Activated CD4-positive, alpha-beta T cell treated with anti-CD3 and anti-CD28 coated beads, Interleukin-2, amount 10 ng/mL, durations not matched to agents 7 days and 5 days (primary cell): ENCODE data around the gene BRPF3. TPM values are rescaled to one million over a fixed set of nuclear protein-coding genes. Genes with fewer than 3 reads are reported as not detected.
A peak's percentile ranks its signal among the peaks of the same experiment; 100 is the strongest.

Source experiments
- CTCF ChIA-PET: fragments of 350-600 bp; sonication (Branson Sonifier 250); formaldehyde crosslinking; loops from one replicate; lab custom pipeline; 2021; ENCODE audit warnings: antibody characterized with exemption; lab: Charles Lee
- POLR2A ChIA-PET: fragments of 350-600 bp; sonication (Branson Sonifier 250); formaldehyde crosslinking; loops from one replicate; lab custom pipeline; 2021; ENCODE audit warnings: antibody characterized with exemption; lab: Charles Lee
- DNase-seq: peaks from one replicate; pipeline ENCODE4 v3.0.0-alpha.2; 2020
- H3K27ac Mint-ChIP-seq: one replicate; pipeline ENCODE4 v1.8.0; 2021; ENCODE audit warnings: mild to moderate bottlenecking, moderate library complexity, mixed read lengths
- H3K27me3 Mint-ChIP-seq: one replicate; pipeline ENCODE4 v1.8.0; 2021; ENCODE audit warnings: mixed read lengths
- H3K36me3 Mint-ChIP-seq: one replicate; pipeline ENCODE4 v1.8.0; 2021; ENCODE audit warnings: low read depth, mixed read lengths
- H3K4me1 Mint-ChIP-seq: one replicate; pipeline ENCODE4 v1.8.0; 2021; ENCODE audit warnings: mixed read lengths
- H3K4me3 Mint-ChIP-seq: one replicate; pipeline ENCODE4 v1.8.0; 2021; ENCODE audit warnings: mild to moderate bottlenecking, moderate library complexity, mixed read lengths
- H3K9me3 Mint-ChIP-seq: one replicate; pipeline ENCODE4 v1.8.0; 2021; ENCODE audit warnings: mixed read lengths
- total RNA-seq, 2 experiments: library from RNA; stranded (reverse); gene quantifications; one replicate each; pipeline ENCODE4 v1.2.3, GENCODE V29; 2021

The BRPF3 gene
- total RNA-seq, 2 experiments from 2014 or later: 18.5 to 24.1 TPM

DNA sequence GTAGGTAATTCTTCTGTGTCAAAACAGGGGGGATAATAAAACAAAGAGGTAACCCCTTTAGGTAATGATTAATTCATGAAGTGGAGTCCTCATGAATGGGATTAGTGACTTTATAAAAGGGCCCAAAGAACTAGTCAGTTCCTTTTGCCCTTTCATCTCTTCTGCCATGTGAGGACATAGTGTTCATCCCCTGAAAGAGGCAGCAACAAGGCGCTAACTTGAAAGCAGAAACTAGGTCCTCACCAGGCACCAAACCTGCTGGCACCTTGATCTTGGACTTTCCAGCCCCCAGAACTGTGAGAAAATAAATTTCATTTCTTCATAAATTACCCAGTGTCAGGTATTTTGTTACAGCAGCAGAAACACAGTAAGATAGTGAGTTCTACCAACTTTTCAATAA is 16.4 kb upstream of the BRPF3 start:
- Mint-ChIP-seq H3K27me3 (peaks cover 3% of the 10 kb centered on the region), H3K9me3 (peaks cover 18% of the 10 kb centered on the region), H3K4me3 (no peak overlapping the region), H3K4me1 (peaks cover 5% of the 10 kb centered on the region), H3K27ac (no peak overlapping the region), H3K36me3 (peaks cover 20% of the 10 kb centered on the region)
- ChIA-PET CTCF (interaction anchor here (0.5 to 1.3 kb wide), 3 partner anchors 9 to 808 kb away, joined by 3 to 4 read pairs (median 3); no protein-coding TSS in a partner anchor), POLR2A (no interaction called here)
- no peak for DNase-seq

- ChIA-PET CTCF (interaction anchor here (1.0 kb wide), 1 partner anchor 13 kb away, joined by 4 read pairs; no protein-coding TSS in a partner anchor), POLR2A (no interaction called here)
- Mint-ChIP-seq H3K9me3 (peaks cover 2% of the 10 kb centered on the region), H3K27me3 (peaks cover 3% of the 10 kb centered on the region), H3K27ac (no peak overlapping the region), H3K36me3 (peaks cover 1% of the 10 kb centered on the region), H3K4me1 (no peaks in the 10 kb centered on the region), H3K4me3 (no peak overlapping the region)
- no peak for DNase-seq
These were observed 12.2 kb upstream of the BRPF3 start for GRCh38 chr6:36184311-36184710.

DNA sequence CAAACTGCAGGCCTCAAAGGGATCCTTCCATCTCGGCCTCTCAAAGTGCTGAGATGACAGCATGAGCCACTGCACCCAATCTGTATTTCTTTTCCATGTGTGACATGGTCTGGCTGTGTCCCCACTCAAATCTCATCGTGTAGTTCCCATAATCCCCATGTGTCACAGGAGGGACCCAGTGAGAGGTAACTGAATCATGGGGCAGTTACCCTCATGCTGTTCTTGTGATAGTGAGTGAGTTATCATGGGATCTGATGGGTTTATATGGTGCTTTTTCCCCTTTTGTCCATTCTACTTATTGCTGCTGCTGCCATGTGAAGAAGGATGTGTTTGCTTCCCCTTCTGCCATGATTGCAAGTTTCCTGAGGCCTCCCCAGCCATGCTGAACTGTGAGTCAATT is 10.3 kb upstream of the BRPF3 start:
- H3K27ac Mint-ChIP-seq: no peak overlapping the region
- no peaks in the 10 kb centered on the region for H3K4me1 Mint-ChIP-seq
- no peaks in the 10 kb centered on the region for H3K9me3 Mint-ChIP-seq
- ChIA-PET CTCF (no interaction called here), POLR2A (no interaction called here)
- H3K36me3 Mint-ChIP-seq: no peaks in the 10 kb centered on the region
- DNase-seq: no peak
- H3K27me3 Mint-ChIP-seq: peaks cover 3% of the 10 kb centered on the region
- no peak overlapping the region for H3K4me3 Mint-ChIP-seq

- Mint-ChIP-seq H3K4me1 (no peaks in the 10 kb centered on the region), H3K27me3 (peaks cover 3% of the 10 kb centered on the region), H3K36me3 (no peaks in the 10 kb centered on the region), H3K9me3 (no peaks in the 10 kb centered on the region), H3K4me3 (no peak overlapping the region), H3K27ac (no peak overlapping the region)
- ChIA-PET CTCF (no interaction called here), POLR2A (no interaction called here)
- DNase-seq: no peak
These were observed 9.1 kb upstream of the BRPF3 start for GRCh38 chr6:36187446-36187845.

GRCh38 chr6:36195471-36196112 is 952 bp upstream of the BRPF3 start:
- Mint-ChIP-seq H3K36me3 (peaks cover 13% of the 10 kb centered on the region), H3K27me3 (peaks cover 4% of the 10 kb centered on the region), H3K27ac (peak overlapping the region; percentile 84), H3K4me1 (peaks cover 25% of the 10 kb centered on the region), H3K4me3 (peak overlapping the region; percentile 72), H3K9me3 (peaks cover 5% of the 10 kb centered on the region)
- DNase-seq: no peak
- CTCF ChIA-PET: interaction anchor here (0.7 to 1.2 kb wide), 7 partner anchors 16 to 457 kb away, joined by 3 to 6 read pairs (median 3); partner anchors contain the start of gene MAPK14
- POLR2A ChIA-PET: no interaction called here

DNA sequence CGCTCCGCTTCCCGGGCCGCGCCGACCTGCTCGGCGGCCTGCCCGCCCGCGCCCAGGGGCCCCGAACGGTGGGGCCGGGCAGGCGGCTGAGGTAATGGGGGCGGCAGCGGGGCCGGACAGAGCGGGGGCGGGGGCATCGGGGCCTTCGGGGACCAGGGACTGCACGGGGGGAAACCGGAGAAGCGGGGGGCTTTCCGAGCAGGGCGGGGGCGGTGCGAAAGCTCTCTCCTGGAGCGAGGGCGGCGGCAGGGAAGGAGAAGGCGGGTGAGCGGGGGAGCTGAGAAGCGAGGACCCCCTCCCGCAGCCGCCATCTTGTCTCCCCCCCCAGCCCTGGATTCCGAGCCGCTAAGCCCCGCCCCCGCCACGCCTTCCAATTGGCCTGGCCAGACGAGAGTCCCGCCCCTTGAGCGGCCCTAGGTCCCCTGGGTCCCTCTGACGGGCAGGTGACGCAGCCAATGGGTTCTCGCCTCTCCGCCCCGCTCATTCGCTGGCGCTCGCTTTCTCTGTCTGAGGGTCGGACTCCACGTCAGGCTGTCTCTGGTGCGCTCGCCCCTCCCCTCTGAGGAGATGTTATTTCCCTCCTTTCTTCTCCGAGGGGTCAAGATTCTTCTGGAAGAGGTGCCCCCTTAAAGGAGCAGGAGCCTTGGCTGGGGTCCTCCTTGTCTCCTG is 470 bp downstream of the BRPF3 start:
- peaks cover 38% of the 10 kb centered on the region for H3K4me1 Mint-ChIP-seq
- peak overlapping the region; percentile 95 for H3K27ac Mint-ChIP-seq
- peak; percentile 99 for DNase-seq
- ChIA-PET POLR2A (no interaction called here), CTCF (interaction anchor here (0.8 kb wide), 1 partner anchor 25 kb away, joined by 4 read pairs; no protein-coding TSS in a partner anchor)
- peaks cover 4% of the 10 kb centered on the region for H3K27me3 Mint-ChIP-seq
- H3K4me3 Mint-ChIP-seq: peak overlapping the region; percentile 86
- peaks cover 5% of the 10 kb centered on the region for H3K9me3 Mint-ChIP-seq
- H3K36me3 Mint-ChIP-seq: peaks cover 27% of the 10 kb centered on the region

GRCh38 chr6:36197739-36198221 is 1.2 kb downstream of the BRPF3 start:
- CTCF ChIA-PET: interaction anchor here (0.8 to 2.1 kb wide), 4 partner anchors 9 to 26 kb away, joined by 3 to 9 read pairs (median 4); no protein-coding TSS in a partner anchor
- Mint-ChIP-seq H3K27me3 (peaks cover 4% of the 10 kb centered on the region), H3K9me3 (peaks cover 7% of the 10 kb centered on the region), H3K4me1 (peaks cover 46% of the 10 kb centered on the region), H3K27ac (peak overlapping the region; percentile 95), H3K36me3 (peaks cover 35% of the 10 kb centered on the region), H3K4me3 (peak overlapping the region; percentile 86)
- POLR2A ChIA-PET: no interaction called here
- DNase-seq: no peak

DNA sequence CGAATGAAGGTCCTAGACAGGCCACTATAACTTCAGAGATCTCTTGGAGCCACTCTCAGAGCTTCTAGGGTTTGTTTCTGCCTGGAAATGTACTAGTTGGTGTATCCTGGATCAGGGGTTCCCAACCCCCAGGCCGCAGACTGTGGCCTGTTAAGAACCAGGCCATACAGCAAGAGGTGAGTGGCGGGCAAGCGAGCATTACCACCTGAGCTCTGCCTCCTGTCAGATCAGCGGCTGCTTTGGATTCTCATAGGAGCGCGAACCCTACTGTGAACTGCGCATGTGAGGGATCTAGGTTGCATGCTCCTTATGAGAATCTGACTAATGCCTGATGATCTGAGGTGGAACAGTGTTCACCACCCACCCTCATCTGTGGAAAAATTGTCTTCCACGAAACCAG is 2.4 kb downstream of the BRPF3 start:
- Mint-ChIP-seq H3K27me3 (peaks cover 4% of the 10 kb centered on the region), H3K4me3 (no peak overlapping the region), H3K36me3 (peaks cover 45% of the 10 kb centered on the region), H3K27ac (no peak overlapping the region), H3K4me1 (peaks cover 58% of the 10 kb centered on the region), H3K9me3 (peaks cover 14% of the 10 kb centered on the region)
- no peak for DNase-seq
- POLR2A ChIA-PET: no interaction called here
- CTCF ChIA-PET: interaction anchor here (0.7 to 2.1 kb wide), 3 partner anchors 10 to 18 kb away, joined by 4 to 9 read pairs (median 5); no protein-coding TSS in a partner anchor

DNA sequence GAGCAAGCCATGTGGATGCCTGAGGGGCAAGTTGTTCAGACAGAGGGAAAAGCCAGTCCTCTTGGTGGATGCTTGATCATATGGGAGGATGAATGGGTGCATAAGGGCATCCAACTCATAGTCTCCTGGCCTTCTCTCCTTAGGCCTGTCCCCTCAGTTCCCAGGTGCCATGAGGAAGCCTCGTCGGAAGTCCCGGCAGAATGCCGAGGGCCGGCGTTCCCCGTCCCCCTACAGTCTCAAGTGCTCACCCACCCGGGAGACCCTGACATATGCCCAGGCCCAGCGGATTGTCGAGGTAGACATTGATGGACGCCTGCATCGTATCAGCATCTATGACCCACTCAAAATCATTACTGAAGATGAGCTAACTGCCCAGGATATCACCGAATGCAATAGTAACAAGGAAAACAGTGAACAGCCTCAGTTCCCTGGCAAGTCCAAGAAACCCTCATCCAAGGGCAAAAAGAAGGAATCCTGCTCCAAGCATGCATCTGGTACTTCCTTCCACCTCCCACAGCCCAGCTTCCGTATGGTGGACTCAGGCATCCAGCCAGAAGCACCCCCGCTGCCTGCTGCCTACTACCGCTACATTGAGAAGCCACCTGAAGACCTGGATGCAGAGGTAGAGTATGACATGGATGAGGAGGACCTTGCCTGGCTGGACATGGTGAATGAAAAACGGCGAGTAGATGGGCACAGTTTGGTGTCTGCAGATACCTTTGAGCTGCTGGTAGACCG is 3.8 kb downstream of the BRPF3 start:
- H3K4me1 Mint-ChIP-seq: peaks cover 65% of the 10 kb centered on the region
- DNase-seq: no peak
- POLR2A ChIA-PET: no interaction called here
- H3K27me3 Mint-ChIP-seq: peaks cover 2% of the 10 kb centered on the region
- CTCF ChIA-PET: interaction anchor here (2.1 kb wide), 1 partner anchor 19 kb away, joined by 4 read pairs; no protein-coding TSS in a partner anchor
- H3K9me3 Mint-ChIP-seq: peaks cover 15% of the 10 kb centered on the region
- H3K36me3 Mint-ChIP-seq: peaks cover 53% of the 10 kb centered on the region
- no peak overlapping the region for H3K4me3 Mint-ChIP-seq
- no peak overlapping the region for H3K27ac Mint-ChIP-seq

GRCh38 chr6:36200998-36201596 is 4.6 kb downstream of the BRPF3 start:
- no peak overlapping the region for H3K27ac Mint-ChIP-seq
- CTCF ChIA-PET: no interaction called here
- DNase-seq: no peak
- H3K36me3 Mint-ChIP-seq: peaks cover 61% of the 10 kb centered on the region
- POLR2A ChIA-PET: no interaction called here
- peaks cover 64% of the 10 kb centered on the region for H3K4me1 Mint-ChIP-seq
- H3K9me3 Mint-ChIP-seq: peaks cover 15% of the 10 kb centered on the region
- H3K27me3 Mint-ChIP-seq: peaks cover 3% of the 10 kb centered on the region
- H3K4me3 Mint-ChIP-seq: no peak overlapping the region

GRCh38 chr6:36201612-36202011 is 5.1 kb downstream of the BRPF3 start:
- peaks cover 65% of the 10 kb centered on the region for H3K4me1 Mint-ChIP-seq
- peaks cover 15% of the 10 kb centered on the region for H3K9me3 Mint-ChIP-seq
- H3K27ac Mint-ChIP-seq: no peak overlapping the region
- H3K4me3 Mint-ChIP-seq: no peak overlapping the region
- peaks cover 3% of the 10 kb centered on the region for H3K27me3 Mint-ChIP-seq
- ChIA-PET CTCF (no interaction called here), POLR2A (no interaction called here)
- H3K36me3 Mint-ChIP-seq: peaks cover 66% of the 10 kb centered on the region
- DNase-seq: no peak

DNA sequence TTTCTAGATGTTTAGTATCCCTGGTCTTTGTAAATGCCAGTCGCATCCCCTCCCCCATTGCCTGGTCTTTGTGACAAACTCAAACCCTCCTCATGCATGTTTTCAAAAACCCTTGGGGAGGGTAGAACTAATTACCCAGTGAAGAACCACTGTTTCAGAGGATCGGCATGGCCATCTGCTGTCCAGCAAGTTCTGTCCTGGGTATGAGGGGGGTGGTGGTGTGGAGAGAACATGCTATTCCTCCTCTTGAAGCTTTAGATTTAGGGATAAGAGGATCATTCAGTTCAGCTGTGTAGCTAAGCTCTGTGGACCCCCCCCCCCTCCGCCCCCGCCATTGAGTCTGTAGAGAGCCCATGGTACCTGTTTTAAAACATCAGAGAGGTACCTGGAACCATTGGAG is 5.6 kb downstream of the BRPF3 start:
- no peak overlapping the region for H3K27ac Mint-ChIP-seq
- no peak for DNase-seq
- H3K9me3 Mint-ChIP-seq: peaks cover 15% of the 10 kb centered on the region
- peaks cover 3% of the 10 kb centered on the region for H3K27me3 Mint-ChIP-seq
- peaks cover 65% of the 10 kb centered on the region for H3K4me1 Mint-ChIP-seq
- CTCF ChIA-PET: no interaction called here
- peaks cover 71% of the 10 kb centered on the region for H3K36me3 Mint-ChIP-seq
- H3K4me3 Mint-ChIP-seq: no peak overlapping the region
- POLR2A ChIA-PET: no interaction called here
